Body of pancreas (tissue), 4 donors: ENCODE results near the gene SERPINF2. TPM values are rescaled to one million over a fixed set of nuclear protein-coding genes. Genes with fewer than 3 reads are reported as not detected.

Experiments used
- ATAC-seq: fragments of 150-250 bp; one replicate; pipeline ENCODE4 v1.9.1; 2016
- DNase-seq, 4 donors: peaks; one replicate each; pipeline ENCODE4 v3.0.0-alpha.2; 2019
- H3K27ac ChIP-seq, 4 donors: fragments of 200-600 bp; sonication (generic); 1 replicate in 3 of 4; 2 replicates in 1 of 4; pipeline versions ENCODE4 v1.5.1 to v1.6.1; 2016 to 2019; ENCODE audit warnings: mild to moderate bottlenecking in 1 of 4, mixed read lengths in 1 of 4, moderate library complexity in 1 of 4
- H3K27me3 ChIP-seq, 2 donors: fragments of 200-600 bp; sonication (generic); one replicate each; pipeline ENCODE4 v1.6.0; 2016; ENCODE audit warnings: mild to moderate bottlenecking in 1 of 2
- H3K36me3 ChIP-seq, 2 donors: fragments of 200-600 bp; sonication (generic); replicated peaks in 1 of 2; 2 replicates each; pipeline ENCODE4 v1.5.1; 2016; ENCODE audit warnings: low read depth in 2 of 2; ENCODE audit not compliant: insufficient read depth in 1 of 2
- H3K4me1 ChIP-seq: fragments of 200-600 bp; sonication (generic); one replicate; pipeline ENCODE4 v1.6.0; 2016
- H3K4me3 ChIP-seq, 2 donors: fragments of 200-600 bp; sonication (generic); 1 replicate in 1 of 2; 2 replicates in 1 of 2; pipeline ENCODE4 v1.5.1; 2016 to 2019
- H3K9me3 ChIP-seq, 3 donors: fragments of 200-600 bp; sonication (generic); 1 replicate in 2 of 3; 2 replicates in 1 of 3; pipeline ENCODE4 v1.5.1; 2016
- POLR2A ChIP-seq, 3 donors: fragments of 450-650 bp; IDR thresholded peaks; one replicate each; pipeline ENCODE4 v1.6.1; 2016; ENCODE audit warnings: antibody characterized with exemption in 3 of 3, mild to moderate bottlenecking in 2 of 3
- WGBS, 2 donors: methylation state at CpG; one replicate each; pipeline ENCODE4 v1.1.5; 2017; 5-methylcytosine and 5-hydroxymethylcytosine counted together
- intact Hi-C: fragments of 100-400 bp; cut with DNase I; formaldehyde crosslinking; loops from one replicate; pipeline ENCODE4 v1.15.1; 2023
- total RNA-seq, 2 donors: library from RNA; depleted of rRNA; stranded (reverse); fragments of >200 nt; gene quantifications; one replicate each; pipeline ENCODE4 v1.1.0, GENCODE V29; 2016
- TF ChIP-seq, protein P1 (sequence below), 7 experiments: fragments of 450-650 bp in 4 of 7; fragments of 200-600 bp in 3 of 7; sonication (generic) in 3 of 7; IDR thresholded peaks; one replicate each; pipeline ENCODE4 v1.5.1; 2016 to 2019; ENCODE audit warnings: antibody characterized with exemption in 7 of 7

Gene SERPINF2
- total RNA-seq, 2 donors from 2014 or later, result 5.9 to 8.8 TPM

DNA sequence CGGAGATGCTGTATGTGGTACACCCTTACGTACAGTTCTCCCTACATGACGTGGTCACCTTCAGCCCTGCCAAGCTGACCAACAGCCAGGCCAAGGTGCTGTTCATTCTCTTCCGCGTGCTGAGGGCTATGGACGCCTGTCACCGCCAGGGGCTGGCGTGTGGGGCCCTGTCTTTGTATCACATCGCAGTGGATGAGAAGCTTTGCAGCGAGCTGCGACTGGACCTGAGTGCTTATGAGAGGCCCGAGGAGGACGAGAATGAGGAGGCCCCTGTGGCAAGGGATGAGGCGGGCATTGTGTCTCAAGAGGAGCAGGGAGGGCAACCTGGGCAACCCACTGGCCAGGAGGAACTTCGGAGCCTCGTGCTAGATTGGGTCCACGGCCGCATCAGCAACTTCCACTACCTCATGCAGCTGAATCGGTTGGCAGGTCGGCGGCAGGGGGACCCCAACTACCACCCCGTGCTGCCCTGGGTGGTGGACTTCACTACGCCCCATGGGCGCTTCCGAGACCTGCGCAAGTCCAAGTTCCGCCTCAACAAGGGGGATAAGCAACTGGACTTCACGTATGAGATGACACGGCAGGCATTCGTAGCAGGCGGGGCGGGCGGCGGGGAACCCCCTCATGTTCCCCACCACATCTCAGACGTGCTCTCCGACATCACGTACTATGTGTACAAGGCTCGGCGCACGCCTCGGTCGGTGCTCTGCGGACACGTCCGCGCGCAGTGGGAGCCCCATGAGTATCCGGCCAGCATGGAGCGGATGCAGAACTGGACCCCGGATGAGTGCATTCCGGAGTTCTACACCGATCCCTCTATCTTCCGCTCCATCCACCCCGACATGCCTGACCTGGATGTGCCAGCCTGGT lies 16.8 kb upstream of the SERPINF2 start:
- intact Hi-C loops, result no loop called here
- no peak for TF ChIP-seq POLR2A (IDR thresholded peaks at IDR 0.05)
- TF ChIP-seq, protein P1, sequence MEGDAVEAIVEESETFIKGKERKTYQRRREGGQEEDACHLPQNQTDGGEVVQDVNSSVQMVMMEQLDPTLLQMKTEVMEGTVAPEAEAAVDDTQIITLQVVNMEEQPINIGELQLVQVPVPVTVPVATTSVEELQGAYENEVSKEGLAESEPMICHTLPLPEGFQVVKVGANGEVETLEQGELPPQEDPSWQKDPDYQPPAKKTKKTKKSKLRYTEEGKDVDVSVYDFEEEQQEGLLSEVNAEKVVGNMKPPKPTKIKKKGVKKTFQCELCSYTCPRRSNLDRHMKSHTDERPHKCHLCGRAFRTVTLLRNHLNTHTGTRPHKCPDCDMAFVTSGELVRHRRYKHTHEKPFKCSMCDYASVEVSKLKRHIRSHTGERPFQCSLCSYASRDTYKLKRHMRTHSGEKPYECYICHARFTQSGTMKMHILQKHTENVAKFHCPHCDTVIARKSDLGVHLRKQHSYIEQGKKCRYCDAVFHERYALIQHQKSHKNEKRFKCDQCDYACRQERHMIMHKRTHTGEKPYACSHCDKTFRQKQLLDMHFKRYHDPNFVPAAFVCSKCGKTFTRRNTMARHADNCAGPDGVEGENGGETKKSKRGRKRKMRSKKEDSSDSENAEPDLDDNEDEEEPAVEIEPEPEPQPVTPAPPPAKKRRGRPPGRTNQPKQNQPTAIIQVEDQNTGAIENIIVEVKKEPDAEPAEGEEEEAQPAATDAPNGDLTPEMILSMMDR (IDR thresholded peaks at IDR 0.05), result no peak
- Histone ChIP-seq H3K27me3 (no peaks in the 10 kb centered on the region), H3K4me3 (no peak overlapping the region), H3K36me3 (no peaks in the 10 kb centered on the region), H3K4me1 (peaks cover 46% of the 10 kb centered on the region), H3K27ac (no peak overlapping the region), H3K9me3 (no peaks in the 10 kb centered on the region)
- 82 to 89% methylated on average over 25 to 42 of the region's 54 CpGs for WGBS, 2 donors
- no peak for DNase-seq
- no peak for ATAC-seq

DNA sequence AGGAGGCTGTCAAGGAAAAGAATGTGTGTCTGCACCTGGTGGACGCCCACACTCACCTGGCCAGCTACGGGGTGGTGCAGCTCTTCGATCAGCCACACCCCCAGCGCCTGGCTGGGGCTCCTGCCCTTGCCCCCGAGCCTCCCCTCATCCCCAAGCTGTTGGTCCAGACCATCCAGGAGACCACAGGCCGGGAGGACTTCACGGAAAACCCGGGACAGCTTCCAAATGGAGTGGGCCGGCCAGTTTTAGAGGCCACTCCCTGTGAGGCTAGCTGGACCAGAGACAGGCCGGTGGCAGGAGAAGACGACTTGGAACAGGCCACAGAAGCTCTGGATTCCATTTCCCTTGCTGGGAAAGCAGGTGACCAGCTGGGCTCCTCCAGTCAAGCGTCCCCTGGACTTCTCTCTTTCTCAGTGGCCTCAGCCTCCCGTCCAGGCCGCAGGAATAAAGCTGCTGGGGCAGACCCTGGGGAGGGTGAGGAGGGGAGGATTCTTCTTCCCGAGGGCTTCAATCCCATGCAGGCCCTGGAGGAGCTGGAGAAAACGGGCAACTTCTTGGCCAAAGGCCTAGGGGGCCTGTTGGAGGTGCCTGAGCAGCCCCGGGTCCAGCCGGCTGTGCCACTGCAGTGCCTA lies 15.9 kb upstream of the SERPINF2 start:
- H3K4me1 ChIP-seq, result peaks cover 45% of the 10 kb centered on the region
- ATAC-seq, result no peak

DNA sequence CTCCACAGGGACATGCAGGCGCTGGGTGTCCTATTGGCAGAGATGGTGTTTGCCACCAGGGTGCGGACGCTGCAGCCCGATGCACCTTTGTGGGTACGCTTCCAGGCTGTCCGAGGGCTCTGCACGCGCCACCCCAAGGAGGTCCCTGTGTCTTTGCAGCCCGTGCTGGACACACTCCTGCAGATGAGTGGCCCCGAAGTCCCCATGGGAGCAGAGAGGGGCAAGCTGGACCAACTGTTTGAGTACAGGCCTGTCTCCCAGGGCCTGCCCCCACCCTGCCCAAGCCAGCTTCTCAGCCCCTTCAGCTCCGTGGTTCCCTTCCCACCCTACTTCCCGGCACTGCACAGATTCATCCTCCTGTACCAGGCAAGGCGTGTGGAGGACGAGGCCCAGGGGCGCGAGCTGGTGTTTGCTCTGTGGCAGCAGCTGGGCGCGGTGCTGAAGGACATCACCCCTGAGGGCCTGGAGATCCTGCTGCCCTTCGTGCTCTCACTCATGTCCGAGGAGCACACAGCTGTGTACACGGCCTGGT lies 15.3 kb upstream of the SERPINF2 start:
- Histone ChIP-seq H3K9me3 (no peaks in the 10 kb centered on the region), H3K4me1 (peaks cover 45% of the 10 kb centered on the region), H3K27me3 (no peaks in the 10 kb centered on the region), H3K36me3 (no peaks in the 10 kb centered on the region), H3K4me3 (no peak overlapping the region), H3K27ac (no peak overlapping the region)
- intact Hi-C loops, result no loop called here
- no peak for ATAC-seq
- WGBS, 2 donors, result 85 to 90% methylated on average over 8 to 21 of the region's 21 CpGs
- no peak for DNase-seq
- TF ChIP-seq, protein P1 (IDR thresholded peaks at IDR 0.05), result no peak
- no peak for TF ChIP-seq POLR2A (IDR thresholded peaks at IDR 0.05)

More for the DNA sequence above, 15.9 kb upstream of the SERPINF2 start:
- no peak for DNase-seq
- 73 to 94% methylated on average over 3 to 18 of the region's 18 CpGs for WGBS, 2 donors
- no peak overlapping the region for H3K4me3 ChIP-seq
- H3K36me3 ChIP-seq, result no peaks in the 10 kb centered on the region
- TF ChIP-seq POLR2A (IDR thresholded peaks at IDR 0.05), result no peak
- TF ChIP-seq, protein P1 (IDR thresholded peaks at IDR 0.05), result no peak
- no peaks in the 10 kb centered on the region for H3K9me3 ChIP-seq
- no peaks in the 10 kb centered on the region for H3K27me3 ChIP-seq
- no peak overlapping the region for H3K27ac ChIP-seq
- intact Hi-C loops, result no loop called here

DNA sequence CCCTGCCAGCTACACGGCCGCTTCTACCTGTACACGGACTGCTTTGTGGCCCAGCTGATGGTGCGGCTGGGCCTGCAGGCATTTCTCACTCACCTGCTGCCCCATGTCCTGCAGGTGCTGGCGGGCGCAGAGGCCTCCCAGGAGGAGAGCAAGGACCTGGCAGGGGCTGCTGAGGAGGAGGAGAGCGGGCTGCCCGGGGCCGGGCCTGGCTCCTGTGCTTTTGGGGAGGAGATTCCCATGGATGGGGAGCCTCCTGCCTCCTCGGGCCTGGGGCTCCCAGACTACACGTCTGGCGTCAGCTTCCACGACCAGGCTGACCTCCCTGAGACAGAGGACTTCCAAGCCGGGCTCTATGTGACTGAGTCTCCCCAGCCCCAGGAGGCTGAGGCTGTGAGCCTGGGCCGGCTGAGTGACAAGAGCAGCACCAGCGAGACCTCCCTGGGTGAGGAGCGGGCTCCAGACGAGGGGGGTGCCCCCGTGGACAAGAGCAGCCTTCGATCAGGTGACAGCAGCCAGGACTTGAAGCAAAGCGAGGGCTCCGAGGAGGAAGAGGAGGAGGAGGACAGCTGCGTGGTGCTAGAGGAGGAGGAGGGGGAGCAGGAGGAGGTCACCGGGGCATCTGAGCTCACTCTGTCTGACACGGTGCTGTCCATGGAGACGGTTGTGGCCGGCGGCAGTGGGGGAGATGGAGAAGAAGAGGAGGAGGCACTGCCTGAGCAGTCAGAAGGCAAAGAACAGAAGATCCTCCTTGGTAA lies 14.6 kb upstream of the SERPINF2 start:
- TF ChIP-seq, protein P1 (IDR thresholded peaks at IDR 0.05), result no peak
- TF ChIP-seq POLR2A (IDR thresholded peaks at IDR 0.05), result no peak
- ATAC-seq (no peak), DNase-seq (peak in 1 of 4 donors; percentile 13)
- Histone ChIP-seq H3K9me3 (no peaks in the 10 kb centered on the region), H3K27ac (no peak overlapping the region), H3K36me3 (no peaks in the 10 kb centered on the region), H3K4me1 (peaks cover 45% of the 10 kb centered on the region), H3K4me3 (no peak overlapping the region), H3K27me3 (no peaks in the 10 kb centered on the region)
- intact Hi-C loops, result no loop called here
- 87 to 91% methylated on average over 16 to 23 of the region's 28 CpGs for whole genome bisulfite sequencing, 2 donors
